ENCODE measurements around the gene FUT2.

FUT2 gene

DNA sequence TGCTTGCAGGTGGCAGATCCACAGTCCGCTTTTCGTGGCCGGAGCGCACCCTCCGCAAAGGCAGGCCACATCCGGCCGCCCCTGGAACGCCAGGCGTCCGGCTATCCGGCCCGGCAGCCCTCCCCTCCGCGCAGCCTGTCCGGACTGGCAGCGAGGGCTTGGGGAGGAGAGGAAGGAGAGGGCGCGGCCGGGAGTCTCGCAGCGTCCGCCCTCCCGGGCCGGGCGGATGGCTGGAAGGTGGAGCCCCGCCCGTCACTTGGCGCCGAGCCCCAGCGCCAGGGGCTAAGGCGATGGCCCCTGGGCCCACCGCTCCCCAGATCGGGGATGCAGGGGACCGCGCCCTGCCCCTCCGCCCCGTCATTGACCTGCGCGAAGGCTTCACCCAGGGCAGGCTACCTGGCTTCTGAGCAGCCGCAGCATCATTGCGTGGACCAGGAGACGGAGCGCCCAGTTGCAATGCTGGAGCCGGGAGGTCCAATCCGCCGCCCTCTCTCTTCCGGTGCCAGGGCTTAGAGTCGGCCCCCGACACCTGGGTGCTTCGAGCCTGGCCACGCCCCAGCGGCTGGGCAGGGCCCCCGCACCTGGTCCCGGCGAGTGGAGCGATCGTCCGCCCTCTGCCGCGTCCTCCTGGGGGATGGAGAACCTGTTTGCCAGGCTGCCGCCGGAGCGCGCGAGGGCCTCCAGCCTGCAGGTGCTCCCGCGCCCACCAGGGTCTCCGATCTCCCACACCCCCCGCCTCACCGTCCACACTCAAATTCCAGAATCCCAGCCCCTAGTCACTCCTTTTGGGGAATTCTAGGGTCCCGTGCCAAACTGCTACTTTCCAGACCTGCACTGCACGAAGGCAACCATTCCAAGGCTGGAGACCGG is 57.0 kb downstream of the FUT2 start, which contains the start of gene FUT1:
Gene FUT1, minus strand, starts transcription at position 146 of the 870 bp plus-strand sequence. CDS start 1,360 bp downstream, outside the sequence.
- DNase-seq = no peak

DNA sequence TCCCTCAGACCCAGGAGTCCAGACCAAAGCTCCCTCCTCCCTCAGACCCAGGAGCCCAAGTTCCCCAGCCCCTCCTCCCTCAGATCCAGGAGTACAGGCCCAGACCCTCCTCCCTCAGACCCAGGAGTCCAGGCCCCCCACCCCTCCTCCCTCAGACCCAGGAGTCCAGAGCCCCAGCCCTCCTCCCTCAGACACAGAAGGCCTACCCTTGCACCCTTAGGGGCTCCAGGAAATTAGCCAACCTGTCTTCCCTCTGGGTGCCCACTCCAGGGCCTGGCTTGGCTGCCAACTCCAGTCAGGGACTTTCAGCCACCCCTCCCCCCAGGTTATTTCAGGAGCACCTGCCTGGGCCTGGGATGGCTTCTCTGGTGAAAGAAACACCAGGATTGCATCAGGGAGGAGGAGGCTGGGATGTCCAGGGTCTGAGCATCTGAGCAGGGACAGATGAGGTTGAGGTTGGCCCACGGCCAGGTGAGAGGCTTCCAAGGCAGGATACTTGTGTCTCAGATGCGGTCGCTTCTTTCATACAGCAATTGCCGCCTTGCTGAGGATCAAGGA is 59.4 kb downstream of the FUT2 start, which contains the start of gene FGF21:
Gene FGF21, plus strand, starts transcription at position 441 of the 558 bp plus-strand sequence. CDS start 713 bp downstream, outside the sequence.
- DNase-seq = no peak

Measured in Kasumi-1 (cell line).